ENCODE data around the gene PGPEP1.
"Not testable (repeated sequence)": the region's sequence is repeated elsewhere in the genome, so short reads cannot be mapped to it uniquely, and the experiment has no call there.

PGPEP1 gene

DNA sequence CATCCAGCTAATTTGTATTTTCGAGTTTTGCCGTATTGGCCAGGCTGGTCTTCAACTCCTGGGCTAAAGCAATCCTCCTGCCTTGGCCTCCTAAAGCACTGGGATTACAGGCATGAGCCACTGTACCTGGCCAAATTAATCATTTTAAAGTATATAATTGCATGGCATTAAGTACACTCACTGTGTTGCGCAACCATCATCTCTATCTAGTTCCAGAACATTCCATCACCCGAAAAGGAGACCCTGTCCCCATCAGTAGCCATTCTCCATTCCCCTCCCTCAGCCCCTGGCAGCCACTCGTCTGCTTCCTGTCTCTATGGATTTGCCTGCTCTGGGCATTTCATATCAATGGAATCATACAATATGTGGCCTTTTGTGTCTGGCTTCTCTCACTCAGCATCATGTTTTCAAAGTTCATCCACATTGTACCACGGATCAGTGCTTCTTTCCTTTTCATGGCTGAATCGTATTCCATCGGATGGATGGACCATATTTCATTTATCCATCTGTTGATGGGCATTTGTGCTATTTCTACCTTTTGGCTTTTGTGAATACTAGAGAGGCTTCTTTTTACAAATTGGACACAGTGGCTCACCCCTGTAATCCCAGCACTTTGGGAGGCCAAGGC, 13.1 kb downstream of the PGPEP1 start:
- Histone ChIP-seq H3K27me3 (ENCODE audit: insufficient read depth, low read length) (no peaks in the 10 kb centered on the region), H3K27ac (ENCODE audit: low read depth, low read length) (no peak overlapping the region), H3K9ac (ENCODE audit: low read depth, low read length) (no peak overlapping the region), H3K4me1 (ENCODE audit: insufficient read depth, low read length) (no peaks in the 10 kb centered on the region), H3K36me3 (ENCODE audit: insufficient read depth, low read length) (peaks cover 21% of the 10 kb centered on the region), H3K9me3 (ENCODE audit: insufficient read depth, low read depth, low read length) (no peaks in the 10 kb centered on the region), H3K4me3 (ENCODE audit: low read length) (no peak overlapping the region)
- 93% methylated on average over 8 of the region's 8 CpGs for WGBS

DNA sequence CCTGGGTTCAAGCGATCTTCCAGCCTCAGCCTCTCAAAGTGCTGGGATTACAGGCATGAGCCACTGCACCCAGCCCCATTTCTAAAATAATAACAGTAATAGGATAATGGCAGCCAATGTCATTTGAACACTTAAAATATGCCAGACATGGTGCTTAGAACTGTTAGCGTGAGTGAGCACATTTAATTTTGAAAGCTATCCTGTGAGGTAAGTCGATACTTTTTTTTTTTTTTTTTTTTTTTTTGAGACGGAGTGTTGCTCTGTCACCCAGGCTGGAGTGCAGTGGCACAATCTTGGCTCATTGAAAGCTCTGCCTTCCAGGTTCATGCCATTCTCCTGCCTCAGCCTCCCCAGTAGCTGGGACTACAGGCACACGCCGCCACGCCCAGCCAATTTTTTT, 14.3 kb downstream of the PGPEP1 start:
- H3K9ac ChIP-seq (ENCODE audit: low read depth, low read length); H3K27me3 ChIP-seq (ENCODE audit: insufficient read depth, low read length); H3K27ac ChIP-seq (ENCODE audit: low read depth, low read length); H3K9me3 ChIP-seq (ENCODE audit: insufficient read depth, low read depth, low read length); H3K4me3 ChIP-seq (ENCODE audit: low read length); H3K4me1 ChIP-seq (ENCODE audit: insufficient read depth, low read length): not testable (repeated sequence)
- H3K36me3 ChIP-seq (ENCODE audit: insufficient read depth, low read length): peaks cover 27% of the 10 kb centered on the region
- WGBS: 96% methylated on average over 7 of the region's 7 CpGs

DNA sequence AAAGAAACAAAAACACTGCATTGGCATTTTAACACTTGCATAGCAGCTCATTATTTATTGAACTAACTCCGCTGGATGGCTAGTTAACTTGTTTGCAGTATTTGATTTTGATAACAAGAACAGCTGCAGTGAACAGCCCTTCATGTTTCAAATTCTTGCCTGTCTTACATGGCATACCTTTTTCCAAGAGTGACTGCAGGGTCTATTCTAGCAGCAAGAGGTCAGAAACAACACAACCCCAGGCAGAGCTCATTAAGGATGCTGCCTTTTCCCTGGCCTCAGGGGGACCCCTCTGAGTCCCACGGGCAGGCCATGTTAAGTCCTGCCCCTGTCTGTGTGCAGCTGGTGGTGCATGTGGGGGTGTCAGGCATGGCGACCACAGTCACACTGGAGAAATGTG, 16.6 kb downstream of the PGPEP1 start:
- no peaks in the 10 kb centered on the region for H3K27me3 ChIP-seq (ENCODE audit: insufficient read depth, low read length)
- H3K9me3 ChIP-seq (ENCODE audit: insufficient read depth, low read depth, low read length): no peaks in the 10 kb centered on the region
- H3K4me3 ChIP-seq (ENCODE audit: low read length): no peak overlapping the region
- H3K36me3 ChIP-seq (ENCODE audit: insufficient read depth, low read length): peaks cover 37% of the 10 kb centered on the region
- no peak overlapping the region for H3K9ac ChIP-seq (ENCODE audit: low read depth, low read length)
- no peak overlapping the region for H3K27ac ChIP-seq (ENCODE audit: low read depth, low read length)
- 90% methylated on average over 3 of the region's 3 CpGs for WGBS
- H3K4me1 ChIP-seq (ENCODE audit: insufficient read depth, low read length): no peaks in the 10 kb centered on the region

DNA sequence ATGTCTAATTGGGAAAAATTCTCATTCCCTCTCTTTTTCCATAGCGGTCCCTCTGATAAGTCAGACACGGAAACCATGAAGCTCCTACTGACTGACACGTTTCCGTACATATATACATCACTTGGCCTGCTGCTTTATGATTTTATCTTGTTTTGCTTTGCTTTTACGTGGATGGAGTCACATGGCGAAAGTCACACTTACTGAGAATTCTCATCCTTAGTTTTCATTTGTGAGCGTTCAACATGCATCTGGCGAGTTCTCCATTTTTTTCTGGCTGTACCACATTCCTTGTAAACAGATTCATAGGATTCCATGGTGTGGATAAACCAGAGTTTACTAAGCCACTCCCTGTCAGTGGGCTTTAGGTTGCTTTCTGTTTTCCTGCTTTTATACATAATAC, 21.2 kb downstream of the PGPEP1 start:
- 97% methylated on average over 8 of the region's 8 CpGs for WGBS

DNA sequence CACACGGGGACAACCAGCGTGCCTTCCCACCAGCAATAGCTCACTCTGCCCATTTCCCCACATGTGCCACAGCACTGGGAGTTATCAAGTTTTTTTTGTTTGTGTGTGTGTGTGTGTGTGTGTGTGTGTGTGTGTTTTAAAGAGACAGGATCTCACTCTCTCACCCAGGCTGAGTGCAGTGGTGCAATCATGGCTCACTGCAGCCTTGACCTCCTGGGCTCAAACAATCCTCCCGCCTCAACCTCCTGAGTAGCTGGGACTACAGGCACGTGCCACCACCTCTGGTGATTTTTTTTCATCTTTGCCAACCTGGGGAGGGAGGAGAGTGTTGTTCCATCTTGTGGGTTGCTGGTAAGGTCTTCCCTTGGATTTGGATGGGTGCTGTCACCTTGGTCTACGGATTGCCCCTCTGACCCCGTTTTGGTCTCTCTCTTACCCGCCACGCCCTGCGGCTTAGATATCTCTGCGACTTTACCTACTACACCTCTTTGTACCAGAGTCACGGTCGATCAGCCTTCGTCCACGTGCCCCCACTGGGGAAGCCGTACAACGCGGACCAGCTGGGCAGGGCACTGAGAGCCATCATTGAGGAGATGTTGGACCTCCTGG, 22.6 kb downstream of the PGPEP1 start:
- no peak overlapping the region for H3K27ac ChIP-seq (ENCODE audit: low read depth, low read length)
- no peak overlapping the region for H3K4me3 ChIP-seq (ENCODE audit: low read length)
- peaks cover 24% of the 10 kb centered on the region; the same call in 1 of the 2 replicates for H3K36me3 ChIP-seq (ENCODE audit: insufficient read depth, low read length)
- no peaks in the 10 kb centered on the region for H3K9me3 ChIP-seq (ENCODE audit: insufficient read depth, low read depth, low read length)
- H3K4me1 ChIP-seq (ENCODE audit: insufficient read depth, low read length): peaks cover 7% of the 10 kb centered on the region; the same call in 1 of the 2 replicates
- 96% methylated on average over 17 of the region's 17 CpGs for WGBS
- H3K9ac ChIP-seq (ENCODE audit: low read depth, low read length): no peak overlapping the region
- H3K27me3 ChIP-seq (ENCODE audit: insufficient read depth, low read length): no peaks in the 10 kb centered on the region

More for the DNA sequence above, 21.2 kb downstream of the PGPEP1 start:
- peaks cover 37% of the 10 kb centered on the region for H3K36me3 ChIP-seq (ENCODE audit: insufficient read depth, low read length)
- no peaks in the 10 kb centered on the region for H3K27me3 ChIP-seq (ENCODE audit: insufficient read depth, low read length)
- peaks cover 7% of the 10 kb centered on the region; the same call in 1 of the 2 replicates for H3K4me1 ChIP-seq (ENCODE audit: insufficient read depth, low read length)
- H3K4me3 ChIP-seq (ENCODE audit: low read length): no peak overlapping the region
- no peak overlapping the region for H3K9ac ChIP-seq (ENCODE audit: low read depth, low read length)
- H3K9me3 ChIP-seq (ENCODE audit: insufficient read depth, low read depth, low read length): no peaks in the 10 kb centered on the region
- no peak overlapping the region for H3K27ac ChIP-seq (ENCODE audit: low read depth, low read length)

DNA sequence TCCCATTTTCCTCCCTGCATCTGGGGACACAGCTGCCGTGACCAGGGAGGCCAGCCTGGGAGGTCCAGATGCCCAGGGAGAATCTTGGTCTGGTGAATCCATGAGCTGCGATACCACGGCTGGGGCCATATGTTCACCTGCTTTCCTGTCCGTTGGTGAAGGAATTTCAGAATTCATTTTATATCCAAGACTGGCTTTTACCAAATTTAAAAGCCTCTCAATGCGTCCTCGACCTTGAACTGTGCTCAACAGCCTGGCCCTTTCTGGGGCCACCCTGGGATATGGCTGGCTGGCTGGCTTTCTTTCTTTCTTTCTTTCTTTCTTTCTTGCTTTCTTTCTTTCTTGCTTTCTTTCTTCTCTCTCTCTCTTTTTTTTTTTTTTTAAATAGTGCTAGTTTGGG, 23.4 kb downstream of the PGPEP1 start:
- 86% methylated on average over 6 of the region's 6 CpGs for WGBS
- no peak overlapping the region for H3K27ac ChIP-seq (ENCODE audit: low read depth, low read length)
- no peak overlapping the region for H3K9ac ChIP-seq (ENCODE audit: low read depth, low read length)

DNA sequence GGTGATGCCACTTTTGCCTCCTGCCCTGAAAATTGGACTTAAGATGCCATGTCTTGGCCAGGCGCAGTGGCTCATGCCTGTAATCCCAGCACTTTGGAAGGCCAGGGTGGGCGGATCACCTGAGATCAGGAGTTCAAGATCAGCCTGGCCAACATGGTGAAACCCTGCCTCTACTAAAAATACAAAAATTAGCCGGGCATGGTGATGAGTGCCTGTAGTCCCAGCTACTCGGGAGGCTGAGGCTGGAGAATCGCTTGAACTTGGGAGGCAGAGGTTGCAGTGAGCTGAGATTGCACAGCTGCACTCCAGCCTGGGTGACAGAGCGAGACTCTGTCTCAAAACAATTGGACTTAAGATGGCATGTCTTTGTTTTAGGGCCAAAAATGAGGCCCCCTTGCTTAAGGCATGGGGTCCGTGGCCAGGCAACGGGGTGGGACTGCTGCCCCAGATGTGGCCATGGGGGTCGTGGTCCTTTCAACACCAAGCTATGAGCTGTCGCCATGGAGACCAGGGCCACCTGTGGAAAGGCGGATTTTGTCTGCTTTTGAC, 24.0 kb downstream of the PGPEP1 start:
- 83% methylated on average over 11 of the region's 11 CpGs for WGBS
- H3K9me3 ChIP-seq (ENCODE audit: insufficient read depth, low read depth, low read length); H3K4me3 ChIP-seq (ENCODE audit: low read length); H3K4me1 ChIP-seq (ENCODE audit: insufficient read depth, low read length); H3K27me3 ChIP-seq (ENCODE audit: insufficient read depth, low read length): not testable (repeated sequence)
- Histone ChIP-seq H3K27ac (ENCODE audit: low read depth, low read length) (peak overlapping the region; percentile 56), H3K9ac (ENCODE audit: low read depth, low read length) (peak overlapping the region; percentile 57), H3K36me3 (ENCODE audit: insufficient read depth, low read length) (peaks cover 18% of the 10 kb centered on the region; the same call in 1 of the 2 replicates)

More for the DNA sequence above, 23.4 kb downstream of the PGPEP1 start:
- Histone ChIP-seq H3K4me1 (ENCODE audit: insufficient read depth, low read length) (peaks cover 7% of the 10 kb centered on the region; the same call in 1 of the 2 replicates), H3K27me3 (ENCODE audit: insufficient read depth, low read length) (no peaks in the 10 kb centered on the region), H3K36me3 (ENCODE audit: insufficient read depth, low read length) (peaks cover 21% of the 10 kb centered on the region; the same call in 1 of the 2 replicates), H3K9me3 (ENCODE audit: insufficient read depth, low read depth, low read length) (no peaks in the 10 kb centered on the region), H3K4me3 (ENCODE audit: low read length) (no peak overlapping the region)

DNA sequence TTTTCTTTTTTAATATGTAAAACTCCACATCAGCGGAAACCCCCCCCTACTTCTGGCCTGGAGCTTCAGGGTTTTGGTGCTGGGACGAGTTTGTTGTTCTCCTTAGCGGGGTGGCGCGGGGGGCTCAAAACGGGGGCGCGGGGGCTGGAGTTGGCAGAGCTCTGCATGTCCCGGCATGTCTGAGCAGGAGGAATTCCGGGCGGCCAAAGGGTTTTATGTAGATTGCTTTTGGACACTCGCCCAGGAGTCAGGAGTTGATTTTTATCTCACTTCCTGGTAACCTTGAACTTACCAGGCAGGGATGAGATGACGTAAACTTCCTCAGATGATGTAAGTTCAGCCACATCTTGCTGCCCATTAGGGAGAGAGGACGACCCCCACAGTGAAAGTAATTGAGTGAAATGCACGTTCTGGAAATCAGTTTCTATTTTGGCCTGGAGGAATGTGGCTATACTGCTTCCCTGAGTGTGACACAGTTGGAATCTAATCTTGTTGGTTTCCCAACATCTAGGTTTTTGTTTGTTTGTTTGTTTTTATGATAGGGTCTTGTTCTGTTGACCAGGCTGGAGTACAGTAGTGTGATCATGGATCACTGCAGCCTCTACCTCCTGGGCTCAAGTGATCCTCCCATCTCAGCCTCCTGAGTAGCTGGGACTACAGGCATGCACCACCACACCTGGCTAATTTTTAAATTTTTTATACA, 24.6 kb downstream of the PGPEP1 start:
- 71% methylated on average over 15 of the region's 15 CpGs for WGBS
- H3K9ac ChIP-seq (ENCODE audit: low read depth, low read length): peak overlapping the region; percentile 57

DNA sequence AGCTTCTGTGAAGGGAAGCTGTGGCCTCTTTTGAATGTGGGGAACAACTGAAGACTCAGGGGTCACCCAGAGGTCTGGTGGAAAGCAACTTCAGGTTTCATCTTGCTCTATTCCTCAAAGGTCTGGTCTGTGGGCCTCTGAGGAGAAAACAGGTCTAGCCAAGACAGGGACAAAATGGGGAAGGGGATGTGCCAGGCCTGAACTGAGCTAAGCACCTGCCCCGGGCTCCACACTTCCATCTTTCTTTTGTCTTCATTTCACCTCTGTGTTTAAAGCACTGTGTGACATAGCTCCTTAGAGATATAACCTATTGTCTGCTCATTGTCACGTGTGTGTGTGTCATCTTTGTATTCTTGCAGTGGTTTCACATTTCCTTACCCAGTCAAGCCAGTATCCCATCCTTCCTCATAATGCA, 25.6 kb downstream of the PGPEP1 start:
- Histone ChIP-seq H3K9me3 (ENCODE audit: insufficient read depth, low read depth, low read length) (no peaks in the 10 kb centered on the region), H3K4me1 (ENCODE audit: insufficient read depth, low read length) (peaks cover 7% of the 10 kb centered on the region), H3K9ac (ENCODE audit: low read depth, low read length) (no peak overlapping the region), H3K27me3 (ENCODE audit: insufficient read depth, low read length) (no peaks in the 10 kb centered on the region), H3K36me3 (ENCODE audit: insufficient read depth, low read length) (peaks cover 12% of the 10 kb centered on the region; the same call in 1 of the 2 replicates), H3K4me3 (ENCODE audit: low read length) (no peak overlapping the region), H3K27ac (ENCODE audit: low read depth, low read length) (no peak overlapping the region)
- 93% methylated on average over 2 of the region's 2 CpGs for WGBS

More for the DNA sequence above, 24.6 kb downstream of the PGPEP1 start:
- Histone ChIP-seq H3K4me3 (ENCODE audit: low read length) (no peak overlapping the region), H3K27me3 (ENCODE audit: insufficient read depth, low read length) (no peaks in the 10 kb centered on the region), H3K9me3 (ENCODE audit: insufficient read depth, low read depth, low read length) (no peaks in the 10 kb centered on the region), H3K36me3 (ENCODE audit: insufficient read depth, low read length) (peaks cover 14% of the 10 kb centered on the region; the same call in 1 of the 2 replicates), H3K4me1 (ENCODE audit: insufficient read depth, low read length) (peaks cover 7% of the 10 kb centered on the region), H3K27ac (ENCODE audit: low read depth, low read length) (peak overlapping the region; percentile 56)

DNA sequence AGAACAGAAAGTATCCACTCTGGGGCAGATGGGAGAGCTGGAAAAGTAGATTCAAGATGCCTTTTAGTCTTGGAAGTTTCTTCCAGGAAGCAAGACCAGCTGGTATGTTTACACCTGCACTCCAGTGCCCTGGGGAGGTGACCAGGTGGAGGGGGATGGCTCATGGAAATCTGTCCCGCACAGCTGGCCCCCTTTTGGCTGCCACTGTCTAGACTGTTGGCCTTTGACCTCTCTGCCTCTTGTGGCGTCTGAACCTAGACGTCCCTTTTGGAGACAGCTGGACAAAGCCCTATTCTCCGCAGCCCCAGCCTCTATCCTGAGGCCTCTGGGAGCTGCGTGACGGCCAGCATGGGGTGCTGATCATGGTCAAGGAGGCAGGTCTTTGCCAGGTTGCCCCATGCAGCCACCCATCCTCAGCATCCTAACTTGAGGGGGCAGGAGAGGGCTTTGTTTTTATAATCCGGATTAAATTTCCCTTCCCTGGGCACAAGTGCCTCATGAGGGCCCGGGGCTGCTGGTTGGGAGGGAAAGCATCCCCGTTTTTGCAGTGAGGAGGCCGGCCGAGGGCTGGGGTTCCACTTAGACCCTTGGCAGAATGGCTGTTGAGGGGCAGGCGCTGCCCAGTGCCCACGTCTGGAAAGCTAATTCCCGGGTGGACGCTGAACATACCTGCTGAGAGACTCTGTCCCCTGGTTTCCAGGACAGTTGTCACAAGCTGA, 28.3 kb downstream of the PGPEP1 start:
- WGBS: 90% methylated on average over 15 of the region's 15 CpGs
- Histone ChIP-seq H3K4me3 (ENCODE audit: low read length) (no peak overlapping the region), H3K36me3 (ENCODE audit: insufficient read depth, low read length) (peaks cover 2% of the 10 kb centered on the region; the same call in 1 of the 2 replicates), H3K9me3 (ENCODE audit: insufficient read depth, low read depth, low read length) (no peaks in the 10 kb centered on the region), H3K27me3 (ENCODE audit: insufficient read depth, low read length) (no peaks in the 10 kb centered on the region), H3K27ac (ENCODE audit: low read depth, low read length) (no peak overlapping the region), H3K4me1 (ENCODE audit: insufficient read depth, low read length) (peaks cover 8% of the 10 kb centered on the region), H3K9ac (ENCODE audit: low read depth, low read length) (no peak overlapping the region)
